Measurements from ENCODE around the gene ACSF2.

Gene ACSF2

GRCh38 chr17:50498021-50498874 lies 72.2 kb downstream of the ACSF2 start:
- Histone ChIP-seq H3K4me1 (ENCODE audit: low read length) (no peaks in the 10 kb centered on the region), H4K20me1 (ENCODE audit: insufficient read depth, low read length) (no peaks in the 10 kb centered on the region), H3K79me2 (ENCODE audit: low read length) (no peaks in the 10 kb centered on the region), H3K4me2 (ENCODE audit: low read depth, low read length) (no peak overlapping the region), H3F3A (ENCODE audit: insufficient read depth, low read length) (no peaks in the 10 kb centered on the region), H3K36me3 (replicated peaks; ENCODE audit: insufficient read depth, low read length) (no peaks in the 10 kb centered on the region), H3K27me3 (replicated peaks; ENCODE audit: insufficient read depth, low read length) (no peaks in the 10 kb centered on the region), H3K9ac (ENCODE audit: low read length) (no peak overlapping the region), H3K4me3 (ENCODE audit: low read length) (no peak overlapping the region), H2AFZ (ENCODE audit: low read length) (no peak overlapping the region), H3K9me3 (replicated peaks; ENCODE audit: insufficient read depth, low read length) (no peaks in the 10 kb centered on the region), H3K9me2 (replicated peaks; ENCODE audit: insufficient read depth, low read length) (no peaks in the 10 kb centered on the region), H3K27ac (ENCODE audit: low read length) (no peak overlapping the region)
- DNase-seq = no peak
- TF ChIP-seq EZH2 (optimal IDR thresholded peaks at IDR 0.05; ENCODE audit: low read depth, low read length) = no peak

GRCh38 chr17:50499270-50499669 lies 73.3 kb downstream of the ACSF2 start:
- H3K4me2 ChIP-seq (ENCODE audit: low read depth, low read length) = no peak overlapping the region
- no peaks in the 10 kb centered on the region for H3K9me3 ChIP-seq (replicated peaks; ENCODE audit: insufficient read depth, low read length)
- no peak overlapping the region for H3K9ac ChIP-seq (ENCODE audit: low read length)
- H3K4me1 ChIP-seq (ENCODE audit: low read length) = no peaks in the 10 kb centered on the region
- H4K20me1 ChIP-seq (ENCODE audit: insufficient read depth, low read length) = no peaks in the 10 kb centered on the region
- no peak for DNase-seq
- H3K9me2 ChIP-seq (replicated peaks; ENCODE audit: insufficient read depth, low read length) = no peaks in the 10 kb centered on the region
- H3K27me3 ChIP-seq (replicated peaks; ENCODE audit: insufficient read depth, low read length) = no peaks in the 10 kb centered on the region
- no peak overlapping the region for H3K27ac ChIP-seq (ENCODE audit: low read length)
- no peak for TF ChIP-seq EZH2 (optimal IDR thresholded peaks at IDR 0.05; ENCODE audit: low read depth, low read length)
- no peak for TF ChIP-seq EZH2phosphoT487 (IDR thresholded peaks at IDR 0.05; ENCODE audit: low read length)
- no peak for TF ChIP-seq CTCF (IDR thresholded peaks at IDR 0.05; ENCODE audit: low read length)
- H3K36me3 ChIP-seq (replicated peaks; ENCODE audit: insufficient read depth, low read length) = no peaks in the 10 kb centered on the region
- H3K79me2 ChIP-seq (ENCODE audit: low read length) = no peaks in the 10 kb centered on the region
- no peak overlapping the region for H2AFZ ChIP-seq (ENCODE audit: low read length)
- no peaks in the 10 kb centered on the region for H3F3A ChIP-seq (ENCODE audit: insufficient read depth, low read length)
- no peak overlapping the region for H3K4me3 ChIP-seq (ENCODE audit: low read length)

- no peak for DNase-seq
- H4K20me1 ChIP-seq (ENCODE audit: insufficient read depth, low read length) = no peaks in the 10 kb centered on the region
- no peaks in the 10 kb centered on the region for H3K27me3 ChIP-seq (replicated peaks; ENCODE audit: insufficient read depth, low read length)
- H3K9ac ChIP-seq (ENCODE audit: low read length) = no peak overlapping the region
- no peaks in the 10 kb centered on the region for H3K36me3 ChIP-seq (replicated peaks; ENCODE audit: insufficient read depth, low read length)
- H3F3A ChIP-seq (ENCODE audit: insufficient read depth, low read length) = no peaks in the 10 kb centered on the region
- H3K4me2 ChIP-seq (ENCODE audit: low read depth, low read length) = no peak overlapping the region
- no peaks in the 10 kb centered on the region for H3K4me1 ChIP-seq (ENCODE audit: low read length)
- TF ChIP-seq EZH2phosphoT487 (IDR thresholded peaks at IDR 0.05; ENCODE audit: low read length) (no peak), EZH2 (optimal IDR thresholded peaks at IDR 0.05; ENCODE audit: low read depth, low read length) (no peak), CTCF (IDR thresholded peaks at IDR 0.05; ENCODE audit: low read length) (no peak)
- no peaks in the 10 kb centered on the region for H3K9me2 ChIP-seq (replicated peaks; ENCODE audit: insufficient read depth, low read length)
- H3K79me2 ChIP-seq (ENCODE audit: low read length) = no peaks in the 10 kb centered on the region
- H2AFZ ChIP-seq (ENCODE audit: low read length) = no peak overlapping the region
- no peaks in the 10 kb centered on the region for H3K9me3 ChIP-seq (replicated peaks; ENCODE audit: insufficient read depth, low read length)
- no peak overlapping the region for H3K27ac ChIP-seq (ENCODE audit: low read length)
- no peak overlapping the region for H3K4me3 ChIP-seq (ENCODE audit: low read length)
Observed at GRCh38 chr17:50499721-50500120, 73.7 kb downstream of the ACSF2 start.

GRCh38 chr17:50501054-50501453 lies 75.0 kb downstream of the ACSF2 start:
- no peak overlapping the region for H3K27ac ChIP-seq (ENCODE audit: low read length)
- H3K9me3 ChIP-seq (replicated peaks; ENCODE audit: insufficient read depth, low read length) = no peaks in the 10 kb centered on the region
- no peaks in the 10 kb centered on the region for H3F3A ChIP-seq (ENCODE audit: insufficient read depth, low read length)
- no peaks in the 10 kb centered on the region for H3K36me3 ChIP-seq (replicated peaks; ENCODE audit: insufficient read depth, low read length)
- no peak overlapping the region for H2AFZ ChIP-seq (ENCODE audit: low read length)
- H3K79me2 ChIP-seq (ENCODE audit: low read length) = no peaks in the 10 kb centered on the region
- no peak overlapping the region for H3K4me2 ChIP-seq (ENCODE audit: low read depth, low read length)
- peak; percentile 26 for DNase-seq
- H3K4me1 ChIP-seq (ENCODE audit: low read length) = no peaks in the 10 kb centered on the region
- H3K4me3 ChIP-seq (ENCODE audit: low read length) = no peak overlapping the region
- H3K9ac ChIP-seq (ENCODE audit: low read length) = no peak overlapping the region
- TF ChIP-seq EZH2phosphoT487 (IDR thresholded peaks at IDR 0.05; ENCODE audit: low read length) = no peak
- peak; percentile 12; the same call in 1 of the 2 replicates for TF ChIP-seq CTCF (IDR thresholded peaks at IDR 0.05; ENCODE audit: low read length)
- no peaks in the 10 kb centered on the region for H3K9me2 ChIP-seq (replicated peaks; ENCODE audit: insufficient read depth, low read length)
- H3K27me3 ChIP-seq (replicated peaks; ENCODE audit: insufficient read depth, low read length) = no peaks in the 10 kb centered on the region
- no peaks in the 10 kb centered on the region for H4K20me1 ChIP-seq (ENCODE audit: insufficient read depth, low read length)
